Measurements from ENCODE around the gene ZNF544.

Gene ZNF544

DNA sequence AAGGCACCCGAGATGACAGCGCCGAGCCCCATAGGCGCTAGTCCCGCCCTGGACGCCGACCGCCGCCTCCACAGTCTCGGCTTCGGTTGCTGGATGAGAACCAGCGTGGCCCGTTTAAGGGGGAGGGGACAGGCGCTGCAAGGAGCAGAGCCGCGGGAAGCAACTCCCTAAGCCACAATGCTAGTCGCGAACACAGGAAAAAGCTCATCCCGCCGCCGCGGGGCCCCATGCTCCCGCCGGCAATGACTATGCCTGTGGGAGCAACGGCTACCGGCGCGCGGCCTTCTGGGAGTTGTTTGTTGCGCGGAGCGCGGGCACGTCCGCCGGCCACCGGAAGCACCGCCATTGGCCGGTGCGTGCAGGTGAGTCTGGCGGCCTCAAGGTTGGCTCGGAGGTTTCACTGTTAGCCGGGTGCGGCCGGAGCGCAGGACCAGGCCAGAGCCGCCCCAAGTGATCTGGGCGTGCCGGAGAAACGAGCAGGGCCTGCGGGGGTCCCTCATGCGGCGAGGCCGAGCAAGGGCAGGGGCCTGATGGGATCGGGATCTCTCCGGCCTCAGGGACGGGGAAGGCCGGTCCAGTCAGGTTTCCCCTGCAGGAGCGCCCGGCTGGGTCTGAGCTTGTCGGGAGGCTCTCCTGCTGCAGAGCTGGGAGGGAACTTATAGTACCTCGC is at the start of gene ZNF544:
Gene ZNF544 (plus strand): TSS at position 330 of the 670 bp plus-strand sequence. CDS start 15,110 bp downstream, outside the sequence.
- DNase-seq = peak; percentile 15 to 78

DNA sequence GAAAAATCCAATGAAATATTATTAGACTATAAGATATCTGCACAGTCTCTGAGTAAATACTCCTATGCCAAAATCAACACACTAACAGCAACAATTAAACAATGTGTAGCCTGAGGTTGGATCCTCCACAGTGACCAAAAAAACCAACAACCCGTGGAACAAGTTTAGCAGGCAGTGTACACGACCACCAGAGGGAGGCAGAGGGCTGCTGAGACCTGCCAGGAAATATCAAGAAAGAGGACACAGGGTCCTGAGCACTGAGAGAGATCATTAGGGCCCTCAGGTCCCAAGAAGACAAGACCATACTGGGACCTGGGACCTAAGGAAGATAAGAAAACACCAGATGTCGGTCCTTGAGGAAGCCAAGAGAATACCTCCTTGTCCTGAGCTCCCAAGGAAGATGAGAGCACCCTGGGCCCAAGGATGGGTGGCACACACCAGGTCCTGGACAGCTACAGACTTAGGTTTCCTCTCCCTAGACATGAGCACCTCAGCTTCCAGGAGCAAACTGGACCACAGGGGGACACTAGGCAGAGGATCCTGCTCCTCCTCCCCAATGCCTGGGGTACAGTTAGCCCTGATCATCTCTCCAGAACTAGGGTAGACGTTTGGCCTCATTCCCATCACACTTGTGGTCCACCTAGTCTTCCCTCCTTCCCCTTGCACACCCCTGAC is 46.7 kb upstream of the ZNF544 start:
- DNase-seq = peak; percentile 20 to 56

GRCh38 chr19:58182577-58182988 is 46.1 kb upstream of the ZNF544 start:
- DNase-seq = peak in 1 of 2 experiments; percentile 88

DNA sequence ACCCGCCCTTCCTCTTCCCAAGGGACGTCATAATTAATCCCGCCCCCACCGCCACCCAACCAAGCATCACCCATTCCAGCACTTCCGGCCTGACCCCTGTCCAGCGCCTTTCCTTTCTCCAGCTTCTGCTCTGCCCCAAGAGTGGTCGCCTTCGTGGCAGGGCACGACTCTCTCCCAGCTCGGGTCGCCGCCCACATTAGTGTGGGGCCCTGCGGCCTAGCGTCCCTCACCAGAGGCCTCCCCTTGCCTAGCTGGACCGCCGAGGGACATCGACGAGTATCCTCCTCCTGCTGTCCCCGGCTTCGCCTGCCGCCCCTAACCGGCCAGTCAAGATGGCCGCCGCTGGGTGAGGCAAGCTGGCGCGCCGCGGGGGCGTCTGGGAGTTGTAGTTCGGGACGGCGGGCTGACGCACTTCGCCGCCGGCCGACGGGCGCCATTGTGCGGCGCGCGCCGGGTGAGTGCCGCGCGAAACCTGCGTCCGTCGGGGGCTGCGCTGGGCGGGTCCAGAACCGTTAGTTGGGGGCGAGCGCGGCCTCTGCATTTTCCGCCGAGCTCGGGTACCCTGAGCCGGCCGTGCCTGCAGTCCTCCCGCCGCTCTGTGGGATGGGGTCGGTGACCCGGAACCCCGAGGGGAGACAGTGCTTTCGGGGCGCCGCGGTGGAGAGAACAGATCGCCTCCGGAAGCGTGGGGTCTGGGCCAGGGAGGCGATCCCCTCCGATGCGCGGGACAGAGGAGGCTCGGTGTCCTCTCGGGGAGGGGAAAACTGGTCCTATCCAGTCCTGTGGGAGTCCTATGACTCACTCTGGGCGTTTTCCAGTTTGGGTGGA is 45.5 kb upstream of the ZNF544 start, which contains the start of gene ZNF274:
Gene ZNF274 (plus strand): TSS at position 73 of the 828 bp plus-strand sequence. CDS start 905 bp downstream, outside the sequence.
- peak; percentile 76 to 96 for DNase-seq

GRCh38 chr19:58183817-58184215 is 44.9 kb upstream of the ZNF544 start:
- no peak for DNase-seq

GRCh38 chr19:58196901-58197616 is 31.7 kb upstream of the ZNF544 start:
- DNase-seq = no peak

GRCh38 chr19:58203814-58204475 is 24.8 kb upstream of the ZNF544 start:
- DNase-seq = no peak

DNA sequence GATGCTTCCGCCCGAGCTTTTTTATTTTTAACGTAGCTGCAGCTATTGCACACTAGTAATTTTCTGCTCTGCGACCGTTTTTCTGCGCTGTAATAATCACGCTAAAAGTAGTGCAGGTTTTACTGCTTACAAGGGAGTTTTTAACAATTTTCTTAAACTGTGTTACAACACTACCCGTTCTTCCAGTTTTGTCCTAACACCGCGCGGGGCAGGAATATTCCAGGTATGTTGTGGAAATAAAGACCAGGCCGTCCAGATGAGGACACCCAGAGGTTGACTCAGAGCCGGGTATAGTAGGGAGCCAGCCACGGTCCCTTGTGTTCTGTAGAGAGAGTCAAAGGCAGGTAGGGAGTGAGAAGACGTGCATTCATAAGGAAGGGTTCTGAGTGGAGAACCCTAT is 24.1 kb upstream of the ZNF544 start:
- no peak for DNase-seq

GRCh38 chr19:58209577-58209976 is 19.1 kb upstream of the ZNF544 start:
- no peak for DNase-seq

- DNase-seq = no peak
Measured at GRCh38 chr19:58212336-58213074, 16.2 kb upstream of the ZNF544 start.

DNA sequence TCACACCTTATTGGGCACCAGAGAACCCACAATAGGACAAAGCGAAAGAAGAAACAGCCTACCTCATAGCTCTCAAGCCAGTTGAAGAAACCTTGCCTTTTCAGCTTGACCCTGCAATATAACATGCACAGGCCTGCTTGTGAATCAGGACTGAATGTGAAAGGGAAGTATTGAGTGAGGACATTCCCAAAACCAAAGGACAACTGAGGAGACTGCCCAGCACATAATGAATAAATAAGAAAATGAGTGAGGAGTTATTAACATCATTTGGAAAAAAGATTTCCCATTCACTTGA is 15.7 kb upstream of the ZNF544 start:
- DNase-seq = no peak

- no peak for DNase-seq
Measured at GRCh38 chr19:58217069-58217481, 11.6 kb upstream of the ZNF544 start.

GRCh38 chr19:58217607-58218391 is 10.9 kb upstream of the ZNF544 start:
- no peak for DNase-seq

GRCh38 chr19:58218899-58219298 is 9.8 kb upstream of the ZNF544 start:
- no peak for DNase-seq

GRCh38 chr19:58227964-58228584 is 640 bp upstream of the ZNF544 start:
- no peak for DNase-seq

DNA sequence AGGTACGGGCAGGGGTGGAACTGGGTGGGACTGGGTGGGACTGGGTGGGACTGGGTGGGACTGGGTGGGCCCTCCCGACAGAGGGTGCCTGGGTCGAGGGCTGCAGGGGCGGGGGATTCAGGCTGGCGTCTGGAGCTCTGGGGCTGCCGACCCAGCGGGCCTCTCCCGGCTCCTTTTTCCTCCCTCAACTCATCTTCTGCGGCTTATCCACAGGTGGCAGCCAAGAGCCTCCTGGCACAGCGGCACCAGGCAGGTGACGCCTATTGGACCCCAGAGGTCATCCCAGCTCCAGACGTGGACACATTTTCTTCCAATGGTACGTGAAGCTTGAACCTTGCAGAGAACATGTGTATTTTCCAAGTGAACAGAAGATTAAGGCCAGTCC is 533 bp downstream of the ZNF544 start:
- no peak for DNase-seq

- no peak for DNase-seq
Measured at GRCh38 chr19:58237324-58237723, 8.6 kb downstream of the ZNF544 start.

DNA sequence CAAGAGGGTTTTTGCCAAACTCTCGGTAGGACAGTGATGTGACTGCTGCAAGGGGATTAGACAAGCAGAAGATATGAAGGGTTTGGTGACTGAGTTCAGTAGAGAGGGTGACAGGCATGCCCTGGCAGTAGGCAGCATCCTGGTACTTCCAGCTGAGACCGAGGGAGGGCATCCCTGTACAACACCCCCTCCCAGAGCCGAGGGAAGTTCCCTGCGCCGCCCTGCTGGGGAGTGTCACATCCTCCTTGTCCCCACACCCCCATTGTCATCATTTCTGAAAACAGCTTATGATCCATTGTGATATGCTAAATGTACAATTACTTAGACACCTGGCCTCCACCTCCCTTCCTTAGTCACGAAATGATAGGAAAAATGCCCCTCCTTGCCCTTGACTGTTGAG is 14.6 kb downstream of the ZNF544 start:
- DNase-seq = no peak

DNA sequence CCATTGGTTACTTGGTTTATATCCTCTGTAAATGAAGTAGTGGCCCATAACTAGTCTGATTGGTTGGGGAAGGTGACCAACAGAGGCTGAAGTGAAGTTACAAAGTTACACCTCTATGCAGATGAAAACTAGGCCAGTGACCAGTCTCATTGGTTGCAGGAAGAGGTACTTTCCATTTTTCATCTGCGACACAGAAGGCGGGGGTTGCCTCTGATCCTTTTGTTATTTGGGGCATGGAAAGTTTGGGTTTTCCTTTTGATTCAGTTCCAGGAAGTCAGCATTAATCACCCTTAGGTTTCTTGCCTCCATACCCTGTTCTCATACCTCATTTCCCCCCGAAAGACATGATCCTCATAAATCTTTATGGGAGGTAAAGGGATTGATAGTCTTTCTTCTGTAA is 20.2 kb downstream of the ZNF544 start:
- no peak for DNase-seq

GRCh38 chr19:58252102-58252685 is 23.5 kb downstream of the ZNF544 start:
- DNase-seq = no peak
